HepG2 (cell line): ENCODE results near the gene NBPF1. TPM values are rescaled to one million over a fixed set of nuclear protein-coding genes. Genes with fewer than 3 reads are reported as not detected.
A peak's percentile ranks its signal among the peaks of the same experiment; 100 is the strongest.

Experiments
- NFE2 ChIP-seq: sonication (generic); formaldehyde crosslinking; IDR thresholded peaks from 2 replicates; pipeline ENCODE4 v1.4.0; 2020; ENCODE audit warnings: missing genetic modification reagents
- SATB2 ChIP-seq: sonication (generic); formaldehyde crosslinking; IDR thresholded peaks from 2 replicates; pipeline ENCODE4 v1.5.0; 2020; ENCODE audit warnings: missing genetic modification reagents
- SNAPC4 ChIP-seq: sonication (generic); formaldehyde crosslinking; IDR thresholded peaks from 2 replicates; pipeline ENCODE4 v1.4.0; 2020; ENCODE audit warnings: mild to moderate bottlenecking, missing genetic modification reagents
- TRIM22 ChIP-seq: fragments of 450-650 bp; IDR thresholded peaks from 2 replicates; pipeline ENCODE4 v1.6.1; 2017
- ZFP37 ChIP-seq: sonication (generic); formaldehyde crosslinking; IDR thresholded peaks from 2 replicates; pipeline ENCODE4 v1.4.0; 2020; ENCODE audit warnings: missing genetic modification reagents, borderline replicate concordance
- polyA plus RNA-seq, 8 experiments: library from polyadenylated mRNA; depleted of rRNA in 3 of 8; stranded (reverse) in 7 of 8; unstranded in 1 of 8; fragments of >200 nt; fragmentation: Illumina TruSeq in 4 of 8; extraction: Trizol in 4 of 8; gene quantifications; 2 replicates each; pipeline versions ENCODE4 v1.2.1 to v1.2.3, GENCODE V29; 2011 to 2016; ENCODE audit warnings: low read depth in 4 of 8, missing spikeins in 1 of 8, mixed read lengths in 1 of 8; ENCODE audit not compliant: insufficient read depth in 1 of 8
- total RNA-seq, 5 experiments: library from RNA; depleted of rRNA; stranded (reverse); fragments of >200 nt; fragmentation: Illumina TruSeq; extraction: Trizol; gene quantifications; 2 replicates each; pipeline ENCODE4 v1.2.3, GENCODE V29; 2016; ENCODE audit warnings: low read depth in 1 of 5

NBPF1 gene
- total and polyA plus RNA-seq, 2 of the 13 experiments (the other 11 are each of a cell fraction or from before 2014, with no cell fraction given) = 30.3 to 35.6 TPM

GRCh38 chr1:16612332-16613172 is 812 bp downstream of the NBPF1 start (continued):
- TF ChIP-seq SNAPC4 (CRISPR knock-in tag) (no peak), ZFP37 (CRISPR knock-in tag) (peak; percentile 47; the same call in 1 of the 2 replicates), SATB2 (0 out of 2 replicates have a peak, but pooled peaks have one; percentile 78), NFE2 (CRISPR knock-in tag) (no peak), TRIM22 (no peak)
